Nephron (organoid): ENCODE results near the gene SERGEF.

Source experiments
- H3K27ac Mint-ChIP-seq, 3 experiments: 2 replicates each; pipeline ENCODE4 v1.8.0; 2020; ENCODE audit warnings: mixed read lengths in 3 of 3, mild to moderate bottlenecking in 2 of 3, moderate library complexity in 1 of 3
- H3K27me3 Mint-ChIP-seq: 2 replicates; pipeline ENCODE4 v1.8.0; 2021; ENCODE audit warnings: low read depth, mild to moderate bottlenecking, moderate library complexity, mixed read lengths
- H3K36me3 Mint-ChIP-seq: 2 replicates; pipeline ENCODE4 v1.8.0; 2020; ENCODE audit warnings: low read depth, mixed read lengths
- H3K4me1 Mint-ChIP-seq: 2 replicates; pipeline ENCODE4 v1.8.0; 2020; ENCODE audit warnings: mixed read lengths
- H3K4me3 Mint-ChIP-seq, 3 experiments: 2 replicates each; pipeline ENCODE4 v1.8.0; 2020; ENCODE audit warnings: mild to moderate bottlenecking in 3 of 3, mixed read lengths in 3 of 3, moderate library complexity in 2 of 3
- H3K9me3 Mint-ChIP-seq: 2 replicates; pipeline ENCODE4 v1.8.0; 2020; ENCODE audit warnings: mixed read lengths
- TF ChIP-seq, protein P1 (sequence below), 3 experiments: fragments of 200-600 bp; sonication (generic); IDR thresholded peaks; one replicate each; pipeline ENCODE4 v1.5.0; 2021; ENCODE audit warnings: antibody characterized with exemption in 3 of 3; ENCODE audit not compliant: unreplicated experiment in 3 of 3

Gene SERGEF

GRCh38 chr11:17827006-17827405, 185.8 kb downstream of the SERGEF start:
- no peak overlapping the region for H3K27ac Mint-ChIP-seq
- peaks cover 11% of the 10 kb centered on the region for H3K27me3 Mint-ChIP-seq
- TF ChIP-seq, protein P1, sequence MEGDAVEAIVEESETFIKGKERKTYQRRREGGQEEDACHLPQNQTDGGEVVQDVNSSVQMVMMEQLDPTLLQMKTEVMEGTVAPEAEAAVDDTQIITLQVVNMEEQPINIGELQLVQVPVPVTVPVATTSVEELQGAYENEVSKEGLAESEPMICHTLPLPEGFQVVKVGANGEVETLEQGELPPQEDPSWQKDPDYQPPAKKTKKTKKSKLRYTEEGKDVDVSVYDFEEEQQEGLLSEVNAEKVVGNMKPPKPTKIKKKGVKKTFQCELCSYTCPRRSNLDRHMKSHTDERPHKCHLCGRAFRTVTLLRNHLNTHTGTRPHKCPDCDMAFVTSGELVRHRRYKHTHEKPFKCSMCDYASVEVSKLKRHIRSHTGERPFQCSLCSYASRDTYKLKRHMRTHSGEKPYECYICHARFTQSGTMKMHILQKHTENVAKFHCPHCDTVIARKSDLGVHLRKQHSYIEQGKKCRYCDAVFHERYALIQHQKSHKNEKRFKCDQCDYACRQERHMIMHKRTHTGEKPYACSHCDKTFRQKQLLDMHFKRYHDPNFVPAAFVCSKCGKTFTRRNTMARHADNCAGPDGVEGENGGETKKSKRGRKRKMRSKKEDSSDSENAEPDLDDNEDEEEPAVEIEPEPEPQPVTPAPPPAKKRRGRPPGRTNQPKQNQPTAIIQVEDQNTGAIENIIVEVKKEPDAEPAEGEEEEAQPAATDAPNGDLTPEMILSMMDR (IDR thresholded peaks at IDR 0.05; ENCODE audit: unreplicated experiment in 3 of 3), result no peak
- H3K9me3 Mint-ChIP-seq, result no peaks in the 10 kb centered on the region
- no peak overlapping the region for H3K4me3 Mint-ChIP-seq
- H3K36me3 Mint-ChIP-seq, result no peaks in the 10 kb centered on the region
- H3K4me1 Mint-ChIP-seq, result peaks cover 22% of the 10 kb centered on the region

DNA sequence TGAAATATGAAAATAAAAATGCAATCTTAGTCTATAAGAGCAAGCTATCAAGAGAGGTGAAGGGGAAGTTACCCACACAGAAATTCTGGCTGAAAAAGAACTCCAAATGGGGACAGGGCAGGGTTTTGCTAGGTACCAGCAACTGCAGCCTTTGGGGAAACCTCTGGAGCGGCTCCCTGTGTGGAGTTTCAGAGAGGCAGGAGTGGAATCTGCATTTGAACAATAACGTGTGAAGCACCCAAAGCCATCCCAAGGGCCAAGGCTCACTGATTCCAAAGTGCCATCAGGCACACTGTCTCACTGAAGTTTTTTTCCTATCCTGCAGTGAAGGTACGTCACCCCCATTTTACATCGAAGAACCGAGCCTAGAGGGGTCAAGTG, 190.5 kb downstream of the SERGEF start:
- Mint-ChIP-seq H3K27me3 (peaks cover 3% of the 10 kb centered on the region), H3K36me3 (no peaks in the 10 kb centered on the region), H3K4me1 (peaks cover 7% of the 10 kb centered on the region), H3K4me3 (no peak overlapping the region), H3K9me3 (no peaks in the 10 kb centered on the region), H3K27ac (peak overlapping the region in 1 of 3 experiments; percentile 8)
- TF ChIP-seq, protein P1 (IDR thresholded peaks at IDR 0.05; ENCODE audit: unreplicated experiment in 3 of 3), result no peak

DNA sequence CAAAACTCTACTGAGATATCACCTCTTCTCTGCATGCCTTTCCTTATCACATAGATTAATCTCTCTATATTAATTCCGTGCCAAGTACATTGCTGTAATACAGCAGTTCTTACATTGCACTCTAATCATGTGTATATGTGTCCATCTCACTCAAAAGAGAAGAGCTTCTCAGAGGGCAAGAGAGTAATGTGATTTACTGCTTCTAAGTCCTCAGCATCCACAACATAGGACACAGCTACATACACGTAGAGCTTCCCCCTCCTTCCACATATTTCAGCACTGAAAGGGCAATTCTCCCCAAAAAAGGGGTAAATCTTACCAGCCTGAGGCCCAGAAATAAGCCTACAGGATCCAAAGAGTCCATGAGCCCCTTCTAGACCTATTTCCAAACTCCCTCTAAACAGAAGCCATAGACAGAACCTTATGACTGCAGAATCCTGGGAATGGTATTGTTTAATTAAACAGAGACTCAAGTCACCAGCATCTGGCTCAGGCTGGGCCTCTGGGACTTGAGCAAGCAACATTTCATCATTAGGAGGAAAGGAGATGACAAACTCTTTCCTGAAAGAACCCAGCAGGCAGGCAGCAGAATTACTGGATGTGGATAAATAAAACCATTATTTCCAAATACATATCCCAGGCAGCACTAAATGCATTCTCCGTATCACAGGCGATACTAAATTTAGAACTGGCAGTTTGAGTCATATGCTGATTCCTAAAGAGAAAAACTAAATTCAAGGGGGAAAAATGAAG, 191.0 kb downstream of the SERGEF start:
- Mint-ChIP-seq H3K9me3 (no peaks in the 10 kb centered on the region), H3K4me1 (peaks cover 7% of the 10 kb centered on the region), H3K4me3 (no peak overlapping the region), H3K27ac (peak overlapping the region in 1 of 3 experiments; percentile 8), H3K27me3 (peaks cover 3% of the 10 kb centered on the region), H3K36me3 (no peaks in the 10 kb centered on the region)
- TF ChIP-seq, protein P1 (IDR thresholded peaks at IDR 0.05; ENCODE audit: unreplicated experiment in 3 of 3), result no peak

- Mint-ChIP-seq H3K4me1 (peaks cover 34% of the 10 kb centered on the region), H3K9me3 (no peaks in the 10 kb centered on the region), H3K36me3 (no peaks in the 10 kb centered on the region), H3K4me3 (no peak overlapping the region), H3K27me3 (no peaks in the 10 kb centered on the region), H3K27ac (peak overlapping the region in 2 of 3 experiments; percentile 13 to 41)
- TF ChIP-seq, protein P1 (IDR thresholded peaks at IDR 0.05; ENCODE audit: unreplicated experiment in 3 of 3), result no peak
Observed at GRCh38 chr11:17816232-17816931, 196.5 kb downstream of the SERGEF start.

DNA sequence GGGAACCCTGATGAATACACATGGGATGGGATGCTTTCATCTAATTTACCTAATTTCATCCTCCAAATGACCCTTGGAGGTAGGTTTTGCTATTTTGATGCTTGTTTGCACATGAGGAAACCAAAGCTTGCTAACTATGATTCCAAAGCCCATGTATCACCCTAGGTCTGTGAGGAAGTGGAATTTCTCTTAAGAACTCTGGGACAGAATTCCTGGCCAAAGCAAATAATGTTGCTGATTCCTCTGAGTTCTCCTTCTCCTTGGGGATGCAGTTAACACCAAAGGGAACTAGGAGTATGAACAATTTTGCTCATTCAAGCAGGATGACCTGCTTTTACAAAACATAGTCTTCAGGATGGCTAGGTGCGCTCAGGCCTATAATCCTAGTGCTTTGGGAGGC, 198.3 kb downstream of the SERGEF start:
- no peak overlapping the region for H3K4me3 Mint-ChIP-seq
- TF ChIP-seq, protein P1 (IDR thresholded peaks at IDR 0.05; ENCODE audit: unreplicated experiment in 3 of 3), result no peak
- no peak overlapping the region for H3K27ac Mint-ChIP-seq
- H3K4me1 Mint-ChIP-seq, result peaks cover 46% of the 10 kb centered on the region
- H3K27me3 Mint-ChIP-seq, result no peaks in the 10 kb centered on the region
- no peaks in the 10 kb centered on the region for H3K36me3 Mint-ChIP-seq
- no peaks in the 10 kb centered on the region for H3K9me3 Mint-ChIP-seq
